GM13977 (cell line): ENCODE results near the gene PPP1CA.

Experiments
- DNase-seq: peaks from one replicate; pipeline ENCODE4 v3.0.0; 2012; ENCODE audit warnings: low spot score
- in situ Hi-C: fragments of 300-500 bp; cut with MboI; formaldehyde crosslinking; loops from one replicate; pipeline ENCODE4 v1.12.0; 2022; ENCODE audit warnings: low sequenced_read_pairs, low pct_unique_long_range_greater_than_20kb, mixed read lengths, inconsistent platforms; ENCODE audit not compliant: unreplicated experiment
- TF ChIP-seq, protein P1 (sequence below): IDR thresholded peaks from 2 replicates; pipeline ENCODE4 v1.5.1; 2012; ENCODE audit warnings: mild to moderate bottlenecking, control low read depth; ENCODE audit not compliant: insufficient read depth; ENCODE audit errors: extremely low read depth, missing control alignments

Gene PPP1CA

DNA sequence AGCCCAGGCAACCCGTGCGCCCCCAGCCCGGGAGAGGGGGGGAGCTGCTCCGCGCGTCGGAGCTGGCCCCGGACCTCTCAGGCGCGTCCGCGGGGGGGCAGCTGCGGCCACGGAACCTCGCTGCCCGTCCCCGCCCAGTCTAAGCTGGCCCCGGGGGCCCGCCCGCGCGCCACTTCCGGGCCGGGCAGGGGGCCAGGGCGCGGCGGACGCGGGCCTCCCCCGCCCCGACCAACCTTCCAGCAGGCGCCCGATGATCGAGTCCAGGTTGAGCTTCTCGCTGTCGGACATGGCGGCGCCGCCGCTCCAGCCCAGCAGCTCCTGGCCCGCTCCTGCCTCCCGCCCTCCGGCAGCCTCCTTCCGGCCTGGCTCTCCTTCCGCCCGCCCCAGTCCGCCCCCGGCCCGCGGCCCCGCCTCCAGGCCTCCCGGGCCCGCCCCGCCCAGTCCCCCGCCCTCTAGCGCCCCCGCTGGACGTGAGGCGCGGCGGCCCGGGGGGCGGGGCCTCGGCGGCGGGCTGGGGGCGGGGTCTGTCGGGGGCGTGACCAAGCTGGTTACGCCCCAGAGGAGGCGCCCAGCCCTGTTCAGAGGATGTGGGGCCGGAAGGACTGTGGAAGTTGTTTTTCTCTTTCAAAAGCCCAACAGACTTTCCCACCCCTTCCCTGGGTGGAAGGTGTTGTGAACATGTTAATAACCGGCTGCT is at the start of gene PPP1CA:
TSS of gene PPP1CA (minus strand) at position 364 of the 697 bp plus-strand sequence. CDS start at position 288, 76 bp downstream.
- TF ChIP-seq, protein P1, sequence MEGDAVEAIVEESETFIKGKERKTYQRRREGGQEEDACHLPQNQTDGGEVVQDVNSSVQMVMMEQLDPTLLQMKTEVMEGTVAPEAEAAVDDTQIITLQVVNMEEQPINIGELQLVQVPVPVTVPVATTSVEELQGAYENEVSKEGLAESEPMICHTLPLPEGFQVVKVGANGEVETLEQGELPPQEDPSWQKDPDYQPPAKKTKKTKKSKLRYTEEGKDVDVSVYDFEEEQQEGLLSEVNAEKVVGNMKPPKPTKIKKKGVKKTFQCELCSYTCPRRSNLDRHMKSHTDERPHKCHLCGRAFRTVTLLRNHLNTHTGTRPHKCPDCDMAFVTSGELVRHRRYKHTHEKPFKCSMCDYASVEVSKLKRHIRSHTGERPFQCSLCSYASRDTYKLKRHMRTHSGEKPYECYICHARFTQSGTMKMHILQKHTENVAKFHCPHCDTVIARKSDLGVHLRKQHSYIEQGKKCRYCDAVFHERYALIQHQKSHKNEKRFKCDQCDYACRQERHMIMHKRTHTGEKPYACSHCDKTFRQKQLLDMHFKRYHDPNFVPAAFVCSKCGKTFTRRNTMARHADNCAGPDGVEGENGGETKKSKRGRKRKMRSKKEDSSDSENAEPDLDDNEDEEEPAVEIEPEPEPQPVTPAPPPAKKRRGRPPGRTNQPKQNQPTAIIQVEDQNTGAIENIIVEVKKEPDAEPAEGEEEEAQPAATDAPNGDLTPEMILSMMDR: peak; percentile 52
- in situ Hi-C loops: loop anchor here (10.0 kb wide), 1 partner anchor 63 kb away; the partner anchor contains the start of gene TMEM134
- DNase-seq: peak; percentile 100

DNA sequence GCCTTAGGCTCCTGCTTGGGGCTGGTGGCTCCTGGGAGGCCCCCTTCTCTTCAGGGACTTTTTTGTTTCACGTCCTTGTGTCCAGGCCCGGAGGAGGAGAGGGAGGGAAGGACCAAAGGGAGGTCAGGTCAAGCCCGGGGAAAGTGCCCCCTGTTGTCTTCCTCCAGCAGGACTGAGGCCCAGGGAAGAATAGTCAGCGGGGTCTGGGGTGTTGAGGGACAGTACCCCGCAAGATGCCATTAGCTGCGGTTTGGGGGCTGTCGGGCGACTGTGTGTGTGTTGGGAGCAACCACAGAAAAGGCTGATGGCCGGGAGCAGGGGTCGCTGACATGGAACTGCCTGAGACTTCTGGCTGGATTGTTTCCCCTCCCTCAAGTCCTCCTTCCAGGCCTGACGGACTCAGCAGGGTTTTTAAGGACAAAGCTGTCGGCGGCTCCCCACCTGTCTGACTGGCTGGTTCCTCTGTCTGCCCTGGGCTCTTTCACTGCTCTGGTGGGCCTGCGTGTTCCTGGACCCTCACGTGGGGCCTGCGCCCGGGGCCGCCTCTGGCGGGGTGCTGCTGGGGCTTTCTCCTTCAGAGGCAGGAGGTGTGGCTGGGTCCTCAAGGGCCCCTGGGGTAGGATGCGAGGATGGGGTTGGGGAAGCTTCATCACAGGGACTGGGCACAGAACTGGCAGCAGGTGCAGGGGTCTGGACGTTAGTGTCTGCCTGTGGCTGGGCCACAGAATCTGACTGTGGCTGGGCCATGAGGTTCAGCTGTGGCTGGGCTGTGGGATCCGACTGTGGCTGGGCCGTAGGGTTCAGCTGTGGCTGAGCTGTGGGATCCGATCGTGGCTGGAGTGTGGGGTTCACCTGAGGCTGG is 49.4 kb upstream of the PPP1CA start:
- in situ Hi-C loops: no loop called here
- DNase-seq: no peak
- TF ChIP-seq, protein P1: no peak

DNA sequence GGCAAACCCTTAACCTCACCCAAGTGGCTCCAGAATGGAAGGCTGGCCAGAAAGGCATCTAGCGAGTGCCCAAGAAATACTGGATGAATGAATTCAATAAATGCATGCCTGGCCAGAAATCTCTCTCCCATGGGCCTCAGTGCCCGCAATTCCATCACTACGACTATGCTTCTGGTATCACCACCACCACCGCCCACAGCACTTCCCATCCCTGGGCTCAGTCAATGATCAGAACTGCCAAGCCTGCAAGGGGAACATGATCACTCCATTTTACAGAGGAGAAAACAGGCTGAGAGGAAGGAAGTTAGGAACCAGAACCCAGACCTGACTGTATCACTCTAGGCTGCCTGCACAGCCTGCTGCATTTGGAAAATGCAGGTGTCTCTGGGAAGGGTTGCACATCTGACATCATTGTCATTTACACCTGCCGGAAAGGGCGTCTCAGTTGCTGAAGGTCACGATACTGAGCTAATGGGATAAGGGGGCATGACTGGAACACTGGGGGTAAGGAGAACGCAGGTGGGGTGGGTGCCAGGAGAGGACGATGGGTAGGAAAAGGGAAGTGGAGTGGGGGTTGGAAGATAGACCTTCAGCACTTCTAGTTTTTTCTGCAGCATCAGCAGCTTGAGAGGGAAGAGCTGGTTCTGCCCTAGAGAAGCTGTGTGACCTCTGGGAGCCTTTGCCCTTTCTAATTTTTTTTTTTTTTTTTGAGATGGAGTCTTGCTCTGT is 47.6 kb upstream of the PPP1CA start:
- TF ChIP-seq, protein P1: no peak
- DNase-seq: no peak
- in situ Hi-C loops: no loop called here

DNA sequence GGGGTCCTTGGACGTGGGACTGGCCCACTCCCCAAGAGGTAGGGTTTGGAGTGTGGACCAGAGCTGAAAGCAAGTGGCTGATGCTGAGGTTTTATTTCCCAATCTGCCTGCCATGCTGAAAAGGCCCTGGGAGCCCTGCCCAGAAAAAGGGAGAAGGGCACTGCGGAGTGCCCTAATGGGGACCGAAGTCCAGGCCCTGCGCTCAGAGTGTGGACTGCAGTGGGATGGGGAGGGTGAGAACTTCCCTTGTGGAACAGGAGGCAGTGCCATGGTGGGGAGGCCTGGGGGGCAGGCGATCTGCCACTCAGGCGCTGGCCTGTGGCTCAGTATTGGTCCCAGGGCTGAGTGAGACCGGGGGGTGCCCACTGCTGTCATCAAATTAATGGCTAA is 46.6 kb upstream of the PPP1CA start:
- TF ChIP-seq, protein P1: no peak
- no peak for DNase-seq
- in situ Hi-C loops: no loop called here

DNA sequence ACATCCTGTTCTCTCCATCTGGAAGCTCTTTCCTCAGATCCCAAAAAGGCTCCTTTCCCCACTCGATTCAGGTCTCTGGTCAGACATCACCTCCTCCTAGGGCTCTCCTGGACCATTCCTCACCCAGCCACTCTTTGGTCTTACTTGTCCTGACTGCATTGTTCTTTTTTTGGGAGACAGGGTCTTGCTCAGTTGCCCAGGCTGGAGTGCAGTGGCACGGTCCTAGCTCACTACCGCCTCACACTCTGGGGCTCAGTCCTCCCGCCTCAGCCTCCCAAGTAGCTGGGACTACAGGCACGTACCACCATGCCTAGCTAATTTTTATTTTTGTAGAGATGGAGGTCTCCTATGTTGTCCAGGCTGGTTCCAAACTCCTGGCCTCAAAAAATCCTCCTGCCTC is 43.9 kb upstream of the PPP1CA start:
- in situ Hi-C loops: no loop called here
- TF ChIP-seq, protein P1: no peak
- DNase-seq: no peak
